HEK293 (cell line): ENCODE data around the gene LGALSL.

Experiments
- CTCF ChIA-PET: fragments of 350-600 bp; formaldehyde crosslinking; extraction: SDS; loops from one replicate; lab custom pipeline; 2021; ENCODE audit warnings: antibody characterized with exemption; lab: Yijun Ruan, JAX
- POLR2A ChIA-PET: fragments of 300-600 bp; formaldehyde crosslinking; extraction: SDS; loops from one replicate; lab custom pipeline; 2020; ENCODE audit warnings: antibody characterized with exemption, inconsistent platforms; lab: Yijun Ruan, JAX
- H3K27ac ChIP-seq: fragments of 200-500 bp; sonication (Bioruptor generic); 2 replicates; pipeline ENCODE4 v1.5.1; 2014; ENCODE audit warnings: low read depth, low read length, control low read depth, inconsistent platforms; ENCODE audit errors: extremely low read depth
- H3K36me3 ChIP-seq, 2 experiments: fragments of 200-500 bp in 1 of 2; sonication (Bioruptor generic) in 1 of 2; 1 replicate in 1 of 2; 2 replicates in 1 of 2; pipeline ENCODE4 v1.5.1; 2014 to 2017; ENCODE audit warnings: inconsistent platforms in 2 of 2, low read length in 2 of 2; ENCODE audit not compliant: control insufficient read depth in 2 of 2, insufficient read depth in 1 of 2
- H3K4me1 ChIP-seq: fragments of 200-500 bp; sonication (Bioruptor generic); 2 replicates; pipeline ENCODE4 v1.5.1; 2014; ENCODE audit warnings: mild to moderate bottlenecking, low read length, inconsistent platforms; ENCODE audit not compliant: control insufficient read depth, insufficient read depth
- H3K4me3 ChIP-seq: 2 replicates; pipeline ENCODE4 v1.5.1; 2011; ENCODE audit warnings: low read depth, mild to moderate bottlenecking, control low read depth, low read length, moderate library complexity
- H3K9me3 ChIP-seq: fragments of 200-500 bp; sonication (Bioruptor generic); 2 replicates; pipeline ENCODE4 v1.5.1; 2014; ENCODE audit warnings: low read depth, low read length, inconsistent platforms; ENCODE audit not compliant: control insufficient read depth, insufficient read depth
- BCL11B ChIP-seq: fragments of 450-650 bp; formaldehyde crosslinking; IDR thresholded peaks from 2 replicates; pipeline ENCODE4 v1.5.1; 2016; ENCODE audit warnings: low read depth, missing biosample characterization, missing genetic modification characterization
- GFI1B ChIP-seq: fragments of 450-650 bp; formaldehyde crosslinking; IDR thresholded peaks from 2 replicates; pipeline ENCODE4 v1.5.1; 2016; ENCODE audit warnings: missing biosample characterization, missing genetic modification characterization
- MEIS1 ChIP-seq: sonication (generic); formaldehyde crosslinking; IDR thresholded peaks from 2 replicates; pipeline ENCODE4 v1.8.1; 2022; ENCODE audit warnings: missing genetic modification reagents, mild to moderate bottlenecking, borderline replicate concordance
- PRDM1 ChIP-seq: fragments of 450-650 bp; formaldehyde crosslinking; IDR thresholded peaks from 2 replicates; pipeline ENCODE4; 2016; ENCODE audit warnings: missing biosample characterization, missing genetic modification characterization
- RBAK ChIP-seq: fragments of 450-650 bp; formaldehyde crosslinking; IDR thresholded peaks from 2 replicates; pipeline ENCODE4 v1.5.1; 2016; ENCODE audit warnings: missing biosample characterization, missing genetic modification characterization
- SCRT2 ChIP-seq: fragments of 450-650 bp; formaldehyde crosslinking; IDR thresholded peaks from 2 replicates; pipeline ENCODE4 v1.5.1; 2016; ENCODE audit warnings: missing biosample characterization, missing genetic modification characterization
- ZBTB7A ChIP-seq: fragments of 450-650 bp; formaldehyde crosslinking; IDR thresholded peaks from 2 replicates; pipeline ENCODE4 v1.5.1; 2016; ENCODE audit warnings: low read depth, missing biosample characterization, missing genetic modification characterization
- ZFHX2 ChIP-seq: fragments of 450-650 bp; formaldehyde crosslinking; conservative IDR thresholded peaks from 2 replicates; pipeline ENCODE4 v1.5.1; 2016; ENCODE audit warnings: missing biosample characterization, missing genetic modification characterization
- ZFP37 ChIP-seq: fragments of 450-650 bp; formaldehyde crosslinking; IDR thresholded peaks from 2 replicates; pipeline ENCODE4 v1.5.1; 2016; ENCODE audit warnings: missing biosample characterization, missing genetic modification characterization
- ZNF112 ChIP-seq: fragments of 450-650 bp; formaldehyde crosslinking; IDR thresholded peaks from 2 replicates; pipeline ENCODE4 v1.5.0; 2017; ENCODE audit warnings: missing biosample characterization, missing genetic modification characterization
- ZNF16 ChIP-seq: fragments of 450-650 bp; formaldehyde crosslinking; IDR thresholded peaks from 2 replicates; pipeline ENCODE4 v1.5.1; 2016; ENCODE audit warnings: low read depth, missing biosample characterization, missing genetic modification characterization
- ZNF175 ChIP-seq: fragments of 450-650 bp; formaldehyde crosslinking; IDR thresholded peaks from 2 replicates; pipeline ENCODE4 v1.5.1; 2016; ENCODE audit warnings: missing biosample characterization, missing genetic modification characterization
- ZNF211 ChIP-seq: fragments of 450-650 bp; formaldehyde crosslinking; IDR thresholded peaks from 2 replicates; pipeline ENCODE4 v1.5.1; 2016; ENCODE audit warnings: low read depth, missing biosample characterization, missing genetic modification characterization
- ZNF23 ChIP-seq: fragments of 450-650 bp; formaldehyde crosslinking; IDR thresholded peaks from 2 replicates; pipeline ENCODE4 v1.5.1; 2016; ENCODE audit warnings: missing biosample characterization, missing genetic modification characterization, borderline replicate concordance
- ZNF266 ChIP-seq: fragments of 450-650 bp; formaldehyde crosslinking; IDR thresholded peaks from 2 replicates; pipeline ENCODE4 v1.5.1; 2016; ENCODE audit warnings: missing biosample characterization, missing genetic modification characterization, low read depth
- ZNF274 ChIP-seq, 2 experiments: fragments of 200-500 bp in 1 of 2; fragments of 450-650 bp in 1 of 2; sonication (Bioruptor generic) in 1 of 2; formaldehyde crosslinking in 1 of 2; IDR thresholded peaks; 2 replicates each; pipeline versions ENCODE4 v1.5.1 to v1.6.1; 2014 to 2016; ENCODE audit warnings: borderline replicate concordance in 1 of 2, inconsistent platforms in 1 of 2, low read length in 1 of 2, missing biosample characterization in 1 of 2, missing genetic modification characterization in 1 of 2
- ZNF366 ChIP-seq: fragments of 450-650 bp; formaldehyde crosslinking; conservative IDR thresholded peaks from 2 replicates; pipeline ENCODE4 v1.5.1; 2016; ENCODE audit warnings: missing biosample characterization, missing genetic modification characterization
- ZNF398 ChIP-seq: fragments of 450-650 bp; formaldehyde crosslinking; IDR thresholded peaks from 2 replicates; pipeline ENCODE4 v1.5.1; 2017; ENCODE audit warnings: missing biosample characterization, missing genetic modification characterization
- ZNF48 ChIP-seq: fragments of 450-650 bp; formaldehyde crosslinking; IDR thresholded peaks from 2 replicates; pipeline ENCODE4 v1.5.1; 2016; ENCODE audit warnings: missing biosample characterization, missing genetic modification characterization
- ZNF510 ChIP-seq: fragments of 450-650 bp; formaldehyde crosslinking; IDR thresholded peaks from 2 replicates; pipeline ENCODE4 v1.5.1; 2018; ENCODE audit warnings: mild to moderate bottlenecking, missing genetic modification characterization, missing biosample characterization; ENCODE audit not compliant: insufficient replicate concordance
- ZNF529 ChIP-seq: fragments of 450-650 bp; formaldehyde crosslinking; IDR thresholded peaks from 2 replicates; pipeline ENCODE4 v1.5.1; 2017; ENCODE audit warnings: missing genetic modification characterization, missing biosample characterization; ENCODE audit not compliant: insufficient replicate concordance
- ZNF560 ChIP-seq: fragments of 450-650 bp; formaldehyde crosslinking; IDR thresholded peaks from 2 replicates; pipeline ENCODE4 v1.5.1; 2017; ENCODE audit warnings: missing biosample characterization, missing genetic modification characterization, borderline replicate concordance
- ZNF626 ChIP-seq: fragments of 450-650 bp; sonication (Bioruptor Pico); formaldehyde crosslinking; IDR thresholded peaks from 2 replicates; pipeline ENCODE4 v1.5.1; 2018; ENCODE audit warnings: missing biosample characterization, missing genetic modification characterization, inconsistent platforms
- ZNF660 ChIP-seq: fragments of 450-650 bp; IDR thresholded peaks from 2 replicates; pipeline ENCODE4 v1.5.1; 2018; ENCODE audit warnings: missing biosample characterization, mild to moderate bottlenecking, missing genetic modification characterization
- ZNF664 ChIP-seq: fragments of 450-650 bp; formaldehyde crosslinking; IDR thresholded peaks from 2 replicates; pipeline ENCODE4 v1.5.1; 2016; ENCODE audit warnings: missing biosample characterization, missing genetic modification characterization
- ZNF785 ChIP-seq: fragments of 450-650 bp; formaldehyde crosslinking; IDR thresholded peaks from 2 replicates; pipeline ENCODE4 v1.5.1; 2016; ENCODE audit warnings: missing biosample characterization, missing genetic modification characterization
- ZSCAN30 ChIP-seq: fragments of 450-650 bp; IDR thresholded peaks from 2 replicates; pipeline ENCODE4 v1.5.1; 2018; ENCODE audit warnings: missing biosample characterization, mild to moderate bottlenecking, missing genetic modification characterization, moderate library complexity
- TF ChIP-seq, protein P1 (sequence below): fragments of 450-650 bp; formaldehyde crosslinking; conservative IDR thresholded peaks from 2 replicates; pipeline ENCODE4 v1.5.1; 2016; ENCODE audit warnings: low read depth, missing biosample characterization, missing genetic modification characterization
- TF ChIP-seq, protein P2 (sequence below): fragments of 450-650 bp; formaldehyde crosslinking; IDR thresholded peaks from 2 replicates; pipeline ENCODE4 v1.5.1; 2016; ENCODE audit warnings: missing biosample characterization, missing genetic modification characterization, low read depth

Gene LGALSL

DNA sequence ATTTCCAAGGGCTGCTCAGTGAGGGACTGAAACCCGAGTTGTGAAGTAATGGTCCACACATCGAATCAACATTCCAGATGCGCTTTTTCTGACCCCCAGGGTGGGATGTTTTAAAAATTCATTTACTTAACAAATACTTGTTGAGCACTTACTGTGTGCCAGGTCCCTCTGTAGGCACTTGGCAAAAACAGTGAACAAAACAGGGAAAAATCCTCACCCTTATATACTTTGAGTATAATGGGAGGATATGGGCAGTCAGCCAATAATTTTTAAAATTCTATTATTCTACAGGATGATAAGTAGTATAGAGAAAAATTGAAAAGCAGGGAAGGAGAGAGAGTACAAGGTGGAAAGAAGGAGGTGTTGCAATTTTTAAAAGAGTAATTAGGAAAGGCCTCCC, 38.9 kb downstream of the LGALSL start:
- TF ChIP-seq GFI1B (tag by site-specific recombination): no peak
- TF ChIP-seq ZNF211: no peak
- TF ChIP-seq ZNF660 (tag by site-specific recombination): no peak
- no peak for TF ChIP-seq ZNF274 (IDR thresholded peaks at IDR 0.05; ENCODE audit: low read length)
- TF ChIP-seq ZNF274 (tag by site-specific recombination; IDR thresholded peaks at IDR 0.05; ENCODE audit: borderline replicate concordance): no peak
- TF ChIP-seq ZNF23 (tag by site-specific recombination): no peak
- no peak for TF ChIP-seq MEIS1 (CRISPR knock-in tag)
- TF ChIP-seq, protein P1, sequence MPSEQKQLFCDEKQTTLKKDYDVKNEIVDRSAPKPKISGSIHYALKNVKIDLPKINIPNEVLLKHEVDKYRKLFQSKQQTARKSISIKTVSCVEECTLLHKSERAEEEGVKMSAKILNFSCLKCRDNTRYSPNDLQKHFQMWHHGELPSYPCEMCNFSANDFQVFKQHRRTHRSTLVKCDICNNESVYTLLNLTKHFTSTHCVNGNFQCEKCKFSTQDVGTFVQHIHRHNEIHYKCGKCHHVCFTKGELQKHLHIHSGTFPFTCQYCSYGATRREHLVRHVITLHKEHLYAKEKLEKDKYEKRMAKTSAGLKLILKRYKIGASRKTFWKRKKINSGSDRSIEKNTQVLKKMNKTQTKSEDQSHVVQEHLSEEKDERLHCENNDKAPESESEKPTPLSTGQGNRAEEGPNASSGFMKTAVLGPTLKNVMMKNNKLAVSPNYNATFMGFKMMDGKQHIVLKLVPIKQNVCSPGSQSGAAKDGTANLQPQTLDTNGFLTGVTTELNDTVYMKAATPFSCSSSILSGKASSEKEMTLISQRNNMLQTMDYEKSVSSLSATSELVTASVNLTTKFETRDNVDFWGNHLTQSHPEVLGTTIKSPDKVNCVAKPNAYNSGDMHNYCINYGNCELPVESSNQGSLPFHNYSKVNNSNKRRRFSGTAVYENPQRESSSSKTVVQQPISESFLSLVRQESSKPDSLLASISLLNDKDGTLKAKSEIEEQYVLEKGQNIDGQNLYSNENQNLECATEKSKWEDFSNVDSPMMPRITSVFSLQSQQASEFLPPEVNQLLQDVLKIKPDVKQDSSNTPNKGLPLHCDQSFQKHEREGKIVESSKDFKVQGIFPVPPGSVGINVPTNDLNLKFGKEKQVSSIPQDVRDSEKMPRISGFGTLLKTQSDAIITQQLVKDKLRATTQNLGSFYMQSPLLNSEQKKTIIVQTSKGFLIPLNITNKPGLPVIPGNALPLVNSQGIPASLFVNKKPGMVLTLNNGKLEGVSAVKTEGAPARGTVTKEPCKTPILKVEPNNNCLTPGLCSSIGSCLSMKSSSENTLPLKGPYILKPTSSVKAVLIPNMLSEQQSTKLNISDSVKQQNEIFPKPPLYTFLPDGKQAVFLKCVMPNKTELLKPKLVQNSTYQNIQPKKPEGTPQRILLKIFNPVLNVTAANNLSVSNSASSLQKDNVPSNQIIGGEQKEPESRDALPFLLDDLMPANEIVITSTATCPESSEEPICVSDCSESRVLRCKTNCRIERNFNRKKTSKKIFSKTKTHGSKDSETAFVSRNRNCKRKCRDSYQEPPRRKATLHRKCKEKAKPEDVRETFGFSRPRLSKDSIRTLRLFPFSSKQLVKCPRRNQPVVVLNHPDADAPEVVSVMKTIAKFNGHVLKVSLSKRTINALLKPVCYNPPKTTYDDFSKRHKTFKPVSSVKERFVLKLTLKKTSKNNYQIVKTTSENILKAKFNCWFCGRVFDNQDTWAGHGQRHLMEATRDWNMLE (tag by site-specific recombination): no peak
- no peak for TF ChIP-seq RBAK (tag by site-specific recombination)
- TF ChIP-seq ZNF366 (tag by site-specific recombination): no peak
- no peak for TF ChIP-seq BCL11B
- TF ChIP-seq ZNF510: no peak
- Histone ChIP-seq H3K27ac (no peak overlapping the region), H3K36me3 (no peaks in the 10 kb centered on the region), H3K9me3 (no peaks in the 10 kb centered on the region), H3K4me1 (no peaks in the 10 kb centered on the region), H3K4me3 (no peak overlapping the region)
- CTCF ChIA-PET: interaction anchor here (1.3 kb wide), 1 partner anchor 12 kb away, joined by 3 read pairs; no protein-coding TSS in a partner anchor
- POLR2A ChIA-PET: no interaction called here

GRCh38 chr2:64493788-64494187, 39.8 kb downstream of the LGALSL start:
- no peaks in the 10 kb centered on the region for H3K4me1 ChIP-seq
- H3K4me3 ChIP-seq: no peak overlapping the region
- H3K9me3 ChIP-seq: no peaks in the 10 kb centered on the region
- ChIA-PET POLR2A (no interaction called here), CTCF (interaction anchor here (0.6 to 1.3 kb wide), 3 partner anchors 13 to 161 kb away, joined by 3 to 4 read pairs (median 3); no protein-coding TSS in a partner anchor)
- H3K36me3 ChIP-seq: no peaks in the 10 kb centered on the region
- TF ChIP-seq, protein P2, sequence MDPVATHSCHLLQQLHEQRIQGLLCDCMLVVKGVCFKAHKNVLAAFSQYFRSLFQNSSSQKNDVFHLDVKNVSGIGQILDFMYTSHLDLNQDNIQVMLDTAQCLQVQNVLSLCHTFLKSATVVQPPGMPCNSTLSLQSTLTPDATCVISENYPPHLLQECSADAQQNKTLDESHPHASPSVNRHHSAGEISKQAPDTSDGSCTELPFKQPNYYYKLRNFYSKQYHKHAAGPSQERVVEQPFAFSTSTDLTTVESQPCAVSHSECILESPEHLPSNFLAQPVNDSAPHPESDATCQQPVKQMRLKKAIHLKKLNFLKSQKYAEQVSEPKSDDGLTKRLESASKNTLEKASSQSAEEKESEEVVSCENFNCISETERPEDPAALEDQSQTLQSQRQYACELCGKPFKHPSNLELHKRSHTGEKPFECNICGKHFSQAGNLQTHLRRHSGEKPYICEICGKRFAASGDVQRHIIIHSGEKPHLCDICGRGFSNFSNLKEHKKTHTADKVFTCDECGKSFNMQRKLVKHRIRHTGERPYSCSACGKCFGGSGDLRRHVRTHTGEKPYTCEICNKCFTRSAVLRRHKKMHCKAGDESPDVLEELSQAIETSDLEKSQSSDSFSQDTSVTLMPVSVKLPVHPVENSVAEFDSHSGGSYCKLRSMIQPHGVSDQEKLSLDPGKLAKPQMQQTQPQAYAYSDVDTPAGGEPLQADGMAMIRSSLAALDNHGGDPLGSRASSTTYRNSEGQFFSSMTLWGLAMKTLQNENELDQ (tag by site-specific recombination): no peak
- TF ChIP-seq ZNF266 (tag by site-specific recombination) (no peak), ZFHX2 (tag by site-specific recombination) (no peak), ZNF398 (no peak), ZNF112 (tag by site-specific recombination) (no peak), ZNF785 (tag by site-specific recombination) (no peak), ZNF175 (tag by site-specific recombination) (no peak), ZNF48 (tag by site-specific recombination) (no peak), ZFP37 (no peak), PRDM1 (no peak), ZNF16 (tag by site-specific recombination) (no peak), ZNF626 (no peak), ZNF560 (no peak), ZNF664 (tag by site-specific recombination) (no peak), SCRT2 (tag by site-specific recombination) (no peak), ZNF529 (no peak), ZBTB7A (no peak), ZSCAN30 (tag by site-specific recombination) (no peak)
- no peak overlapping the region for H3K27ac ChIP-seq
